ENCODE data around the gene GRN.

DNA sequence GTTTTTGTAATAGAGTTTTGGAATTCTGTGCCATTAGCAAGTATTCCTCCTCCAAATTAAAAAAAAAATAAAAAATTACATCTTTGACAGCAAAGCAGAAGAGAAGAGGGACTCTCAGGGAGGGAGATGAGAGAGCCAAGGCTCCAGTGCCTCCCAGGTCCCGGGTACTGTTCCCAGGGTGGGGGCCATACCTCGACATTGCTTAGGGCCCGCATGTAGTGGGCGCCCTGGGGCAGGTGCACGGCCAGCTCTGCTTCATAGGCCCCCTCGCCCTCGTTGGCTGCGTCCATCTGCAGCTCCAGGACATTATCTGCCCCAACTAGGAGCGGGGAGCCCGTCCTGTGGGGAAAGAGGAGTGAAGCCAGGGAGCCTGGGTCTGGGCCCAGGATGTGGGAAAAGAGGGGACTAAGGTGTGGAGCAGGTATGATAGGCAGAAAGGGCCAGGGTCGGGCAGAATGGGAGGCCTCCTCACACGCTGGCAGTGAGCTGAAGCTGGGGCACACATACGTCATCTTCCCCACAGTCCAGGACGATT is 33.1 kb downstream of the GRN start:
- no peak for TF ChIP-seq TAF1 (IDR thresholded peaks at IDR 0.05; ENCODE audit: borderline replicate concordance, insufficient read depth, low read length)
- TF ChIP-seq, protein P1, sequence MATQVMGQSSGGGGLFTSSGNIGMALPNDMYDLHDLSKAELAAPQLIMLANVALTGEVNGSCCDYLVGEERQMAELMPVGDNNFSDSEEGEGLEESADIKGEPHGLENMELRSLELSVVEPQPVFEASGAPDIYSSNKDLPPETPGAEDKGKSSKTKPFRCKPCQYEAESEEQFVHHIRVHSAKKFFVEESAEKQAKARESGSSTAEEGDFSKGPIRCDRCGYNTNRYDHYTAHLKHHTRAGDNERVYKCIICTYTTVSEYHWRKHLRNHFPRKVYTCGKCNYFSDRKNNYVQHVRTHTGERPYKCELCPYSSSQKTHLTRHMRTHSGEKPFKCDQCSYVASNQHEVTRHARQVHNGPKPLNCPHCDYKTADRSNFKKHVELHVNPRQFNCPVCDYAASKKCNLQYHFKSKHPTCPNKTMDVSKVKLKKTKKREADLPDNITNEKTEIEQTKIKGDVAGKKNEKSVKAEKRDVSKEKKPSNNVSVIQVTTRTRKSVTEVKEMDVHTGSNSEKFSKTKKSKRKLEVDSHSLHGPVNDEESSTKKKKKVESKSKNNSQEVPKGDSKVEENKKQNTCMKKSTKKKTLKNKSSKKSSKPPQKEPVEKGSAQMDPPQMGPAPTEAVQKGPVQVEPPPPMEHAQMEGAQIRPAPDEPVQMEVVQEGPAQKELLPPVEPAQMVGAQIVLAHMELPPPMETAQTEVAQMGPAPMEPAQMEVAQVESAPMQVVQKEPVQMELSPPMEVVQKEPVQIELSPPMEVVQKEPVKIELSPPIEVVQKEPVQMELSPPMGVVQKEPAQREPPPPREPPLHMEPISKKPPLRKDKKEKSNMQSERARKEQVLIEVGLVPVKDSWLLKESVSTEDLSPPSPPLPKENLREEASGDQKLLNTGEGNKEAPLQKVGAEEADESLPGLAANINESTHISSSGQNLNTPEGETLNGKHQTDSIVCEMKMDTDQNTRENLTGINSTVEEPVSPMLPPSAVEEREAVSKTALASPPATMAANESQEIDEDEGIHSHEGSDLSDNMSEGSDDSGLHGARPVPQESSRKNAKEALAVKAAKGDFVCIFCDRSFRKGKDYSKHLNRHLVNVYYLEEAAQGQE (IDR thresholded peaks at IDR 0.05; ENCODE audit: insufficient read depth in 1 of 2, low read depth in 2 of 2, low read length in 2 of 2) = no peak
- no peak for TF ChIP-seq SIN3A (IDR thresholded peaks at IDR 0.05; ENCODE audit: borderline replicate concordance, insufficient read depth, low read length)
- TF ChIP-seq FOXP2 (optimal IDR thresholded peaks at IDR 0.05; ENCODE audit: borderline replicate concordance, extremely low read depth, extremely low read length, insufficient read depth) = no peak

Data from PFSK-1 (cell line).